Prostate gland (tissue), 2 donors: Measurements from ENCODE around the gene CNTNAP2. TPM values are rescaled to one million over a fixed set of nuclear protein-coding genes. Genes with fewer than 3 reads are reported as not detected.

Experiments used
- DNase-seq: peaks from one replicate; pipeline ENCODE4 v3.0.0-alpha.2; 2019; ENCODE audit warnings: low spot score
- H3K27ac ChIP-seq, 2 donors: fragments of 200-600 bp; sonication (generic); 2 replicates each; pipeline ENCODE4 v1.5.1; 2017 to 2019
- H3K27me3 ChIP-seq: fragments of 200-600 bp; sonication (generic); replicated peaks from 2 replicates; pipeline ENCODE4 v1.5.1; 2019; ENCODE audit not compliant: insufficient read depth
- H3K36me3 ChIP-seq, 2 donors: fragments of 200-600 bp; sonication (generic); 1 replicate in 1 of 2; 2 replicates in 1 of 2; pipeline versions ENCODE4 v1.5.1 to v1.8.1; 2017 to 2019
- H3K4me1 ChIP-seq: fragments of 200-600 bp; sonication (generic); replicated peaks from 2 replicates; pipeline ENCODE4 v1.5.1; 2019
- H3K4me3 ChIP-seq, 2 donors: fragments of 200-600 bp; sonication (generic); 2 replicates each; pipeline ENCODE4 v1.5.1; 2017 to 2019
- H3K9me3 ChIP-seq: fragments of 200-600 bp; sonication (generic); 2 replicates; pipeline ENCODE4 v1.5.1; 2017
- POLR2A ChIP-seq: fragments of 450-650 bp; IDR thresholded peaks from one replicate; pipeline ENCODE4 v1.6.1; 2016; ENCODE audit warnings: antibody characterized with exemption, mild to moderate bottlenecking
- POLR2AphosphoS5 ChIP-seq: sonication (generic); formaldehyde crosslinking; IDR thresholded peaks from one replicate; pipeline ENCODE4 v1.6.1; 2017; ENCODE audit warnings: antibody characterized with exemption
- WGBS: methylation state at CpG from one replicate; pipeline ENCODE4 v1.1.5; 2018; 5-methylcytosine and 5-hydroxymethylcytosine counted together
- intact Hi-C: fragments of 100-400 bp; cut with DNase I; formaldehyde crosslinking; loops from one replicate; pipeline ENCODE4 v1.14.2; 2022
- total RNA-seq, 2 donors: library from RNA; depleted of rRNA; stranded (reverse); fragments of >200 nt; gene quantifications; one replicate each; pipeline ENCODE4 v1.1.0, GENCODE V29; 2016
- TF ChIP-seq, protein P1 (sequence below), 4 experiments: fragments of 200-600 bp in 2 of 4; fragments of 450-650 bp in 2 of 4; sonication (generic) in 2 of 4; IDR thresholded peaks; 1 replicate in 3 of 4; 2 replicates in 1 of 4; pipeline ENCODE4 v1.5.1; 2016 to 2019; ENCODE audit warnings: antibody characterized with exemption in 4 of 4, mild to moderate bottlenecking in 2 of 4, moderate library complexity in 2 of 4

Gene CNTNAP2
- total RNA-seq, 2 donors from 2014 or later = 10.6 to 43.7 TPM

DNA sequence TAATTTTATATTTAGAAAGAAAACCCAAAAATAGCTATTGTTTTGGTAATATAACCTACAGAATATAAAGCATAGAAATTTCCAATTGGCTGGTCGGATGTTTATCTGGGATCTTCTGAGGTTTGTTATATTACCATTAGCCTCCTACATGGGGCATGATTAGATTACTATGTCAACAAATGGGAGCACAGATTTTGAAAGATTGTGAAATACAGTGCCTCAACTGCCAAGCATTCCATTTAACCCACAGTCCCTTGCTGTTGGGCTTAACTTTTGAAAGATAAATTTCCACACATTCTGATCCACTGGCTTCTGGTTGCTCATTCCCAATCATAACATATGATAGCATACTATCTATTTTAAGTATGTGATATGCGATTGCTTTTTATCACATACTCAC, 2018.5 kb downstream of the CNTNAP2 start:
- 58% methylated on average over 2 of the region's 2 CpGs for WGBS
- no peak overlapping the region for H3K4me3 ChIP-seq
- peak; percentile 15 for DNase-seq
- TF ChIP-seq, protein P1, sequence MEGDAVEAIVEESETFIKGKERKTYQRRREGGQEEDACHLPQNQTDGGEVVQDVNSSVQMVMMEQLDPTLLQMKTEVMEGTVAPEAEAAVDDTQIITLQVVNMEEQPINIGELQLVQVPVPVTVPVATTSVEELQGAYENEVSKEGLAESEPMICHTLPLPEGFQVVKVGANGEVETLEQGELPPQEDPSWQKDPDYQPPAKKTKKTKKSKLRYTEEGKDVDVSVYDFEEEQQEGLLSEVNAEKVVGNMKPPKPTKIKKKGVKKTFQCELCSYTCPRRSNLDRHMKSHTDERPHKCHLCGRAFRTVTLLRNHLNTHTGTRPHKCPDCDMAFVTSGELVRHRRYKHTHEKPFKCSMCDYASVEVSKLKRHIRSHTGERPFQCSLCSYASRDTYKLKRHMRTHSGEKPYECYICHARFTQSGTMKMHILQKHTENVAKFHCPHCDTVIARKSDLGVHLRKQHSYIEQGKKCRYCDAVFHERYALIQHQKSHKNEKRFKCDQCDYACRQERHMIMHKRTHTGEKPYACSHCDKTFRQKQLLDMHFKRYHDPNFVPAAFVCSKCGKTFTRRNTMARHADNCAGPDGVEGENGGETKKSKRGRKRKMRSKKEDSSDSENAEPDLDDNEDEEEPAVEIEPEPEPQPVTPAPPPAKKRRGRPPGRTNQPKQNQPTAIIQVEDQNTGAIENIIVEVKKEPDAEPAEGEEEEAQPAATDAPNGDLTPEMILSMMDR (IDR thresholded peaks at IDR 0.05) = no peak
- TF ChIP-seq POLR2A = no peak
- peak; percentile 67 for TF ChIP-seq POLR2AphosphoS5
- H3K27ac ChIP-seq = no peak overlapping the region
- H3K36me3 ChIP-seq = no peaks in the 10 kb centered on the region
- intact Hi-C loops = no loop called here
- peaks cover 2% of the 10 kb centered on the region for H3K27me3 ChIP-seq
- no peaks in the 10 kb centered on the region for H3K9me3 ChIP-seq
- no peaks in the 10 kb centered on the region for H3K4me1 ChIP-seq

DNA sequence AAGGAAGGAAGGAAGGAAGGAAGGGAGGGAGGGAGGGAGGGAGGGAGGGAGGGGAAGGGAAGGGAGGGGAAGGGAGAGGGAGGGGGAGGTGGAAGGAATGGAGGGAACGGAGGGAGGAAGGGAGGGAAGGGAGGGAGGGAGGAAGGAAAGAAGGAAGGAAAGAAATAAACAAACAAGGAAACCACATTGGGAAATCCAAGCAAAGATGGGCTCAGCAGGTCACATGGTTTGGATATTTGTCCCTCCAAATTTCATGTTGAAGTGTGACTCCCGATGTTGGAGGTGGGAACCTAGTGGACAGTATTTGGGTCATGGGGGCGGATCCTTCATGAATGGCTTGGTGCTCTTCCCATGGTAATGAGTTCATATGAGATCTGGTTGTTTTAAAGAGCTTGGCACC, 2019.4 kb downstream of the CNTNAP2 start:
- Histone ChIP-seq H3K4me1 (no peaks in the 10 kb centered on the region), H3K4me3 (no peak overlapping the region), H3K9me3 (no peaks in the 10 kb centered on the region), H3K27ac (no peak overlapping the region), H3K27me3 (peaks cover 2% of the 10 kb centered on the region), H3K36me3 (no peaks in the 10 kb centered on the region)
- no peak for DNase-seq
- TF ChIP-seq, protein P1 (IDR thresholded peaks at IDR 0.05) = no peak
- no peak for TF ChIP-seq POLR2A
- TF ChIP-seq POLR2AphosphoS5 = no peak
- intact Hi-C loops = no loop called here
- WGBS = 100% methylated on average over 3 of the region's 3 CpGs

DNA sequence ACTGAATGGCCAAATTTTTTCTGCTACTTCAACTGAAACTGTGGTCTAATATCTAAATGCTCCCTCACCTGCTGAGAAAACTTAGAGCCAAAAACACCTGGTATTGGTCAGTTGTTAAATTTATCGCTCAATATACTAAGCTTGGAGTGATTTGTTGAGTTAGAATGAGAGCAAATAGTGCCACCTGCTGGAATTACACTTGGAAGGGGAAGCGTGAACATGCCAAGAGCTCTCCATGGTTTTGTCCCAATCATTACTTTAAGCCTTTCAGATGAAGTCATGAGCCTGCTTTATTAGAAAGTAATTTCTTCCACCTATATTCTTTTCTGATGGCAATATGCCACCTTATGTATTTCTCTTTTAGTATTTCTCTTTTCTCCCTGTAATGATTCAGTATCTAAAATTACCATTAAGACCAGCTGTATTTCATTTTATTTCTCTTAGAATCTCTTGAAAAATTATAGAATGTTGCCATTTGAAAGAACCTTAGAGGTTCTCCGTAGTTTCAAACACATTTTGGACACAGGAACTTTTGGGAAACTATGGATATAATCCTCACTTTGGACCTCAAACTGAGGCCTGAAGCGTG, 2026.2 kb downstream of the CNTNAP2 start:
- intact Hi-C loops = loop anchor here (10.0 kb wide), 1 partner anchor 102 kb away; no protein-coding TSS in a partner anchor
- H3K9me3 ChIP-seq = no peaks in the 10 kb centered on the region
- no peak for TF ChIP-seq POLR2A
- TF ChIP-seq, protein P1 (IDR thresholded peaks at IDR 0.05) = peak in 3 of 4 experiments; percentile 49 to 58 (median 54)
- 45% methylated on average over 4 of the region's 4 CpGs for WGBS
- no peak overlapping the region for H3K27ac ChIP-seq
- H3K27me3 ChIP-seq = no peaks in the 10 kb centered on the region
- H3K36me3 ChIP-seq = no peaks in the 10 kb centered on the region
- DNase-seq = peak; percentile 39
- H3K4me1 ChIP-seq = no peaks in the 10 kb centered on the region
- H3K4me3 ChIP-seq = no peak overlapping the region

DNA sequence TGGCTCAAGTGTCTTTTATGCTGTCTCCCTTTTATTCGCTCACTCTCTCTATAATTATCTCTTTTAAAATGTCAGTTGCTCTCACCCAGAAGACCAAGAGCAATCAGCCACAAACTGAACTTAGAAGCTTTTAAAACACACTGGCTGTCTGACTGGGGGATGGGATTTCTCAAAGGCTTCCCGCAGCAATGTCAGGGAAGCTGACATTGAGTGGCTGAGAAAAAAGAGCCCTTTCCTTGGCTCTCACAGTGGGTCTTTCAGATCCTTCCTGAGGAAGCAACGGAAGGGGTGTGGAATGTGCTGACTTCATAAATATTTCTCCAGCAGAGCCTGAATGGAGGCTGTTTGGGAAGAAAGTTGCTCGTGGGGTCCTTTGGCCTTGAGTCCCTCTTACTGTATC, 2028.2 kb downstream of the CNTNAP2 start:
- Histone ChIP-seq H3K27ac (no peak overlapping the region), H3K36me3 (no peaks in the 10 kb centered on the region), H3K4me1 (no peaks in the 10 kb centered on the region), H3K27me3 (no peaks in the 10 kb centered on the region), H3K9me3 (no peaks in the 10 kb centered on the region), H3K4me3 (no peak overlapping the region)
- TF ChIP-seq, protein P1 (IDR thresholded peaks at IDR 0.05) = no peak
- TF ChIP-seq POLR2AphosphoS5 = no peak
- no peak for TF ChIP-seq POLR2A
- intact Hi-C loops = loop anchor here (10.0 kb wide), 1 partner anchor 100 kb away; no protein-coding TSS in a partner anchor
- DNase-seq = no peak
- WGBS = 70% methylated on average over 4 of the region's 4 CpGs

DNA sequence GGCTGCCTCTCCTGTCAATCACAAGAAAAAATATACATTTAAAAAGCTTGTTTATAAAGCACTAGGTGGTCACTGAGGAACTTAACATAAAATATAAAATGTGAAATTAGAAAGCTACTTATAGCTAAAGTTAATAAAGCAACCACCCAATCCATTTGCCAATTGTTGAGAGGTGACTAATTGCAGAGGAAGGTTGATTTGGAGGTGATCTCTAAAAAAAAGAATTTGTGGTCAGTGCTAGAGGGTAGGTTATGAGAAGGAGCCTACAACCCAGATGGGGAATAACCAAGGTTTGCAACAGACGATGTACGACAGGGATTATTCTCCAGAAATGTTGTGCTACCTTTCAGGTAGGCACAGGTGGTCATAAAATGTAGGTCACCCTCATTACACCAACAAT, 2029.7 kb downstream of the CNTNAP2 start:
- DNase-seq = no peak
- Histone ChIP-seq H3K27me3 (no peaks in the 10 kb centered on the region), H3K9me3 (no peaks in the 10 kb centered on the region), H3K36me3 (no peaks in the 10 kb centered on the region), H3K4me3 (no peak overlapping the region), H3K4me1 (no peaks in the 10 kb centered on the region), H3K27ac (no peak overlapping the region)
- no peak for TF ChIP-seq POLR2A
- TF ChIP-seq, protein P1 (IDR thresholded peaks at IDR 0.05) = no peak
- TF ChIP-seq POLR2AphosphoS5 = no peak
- WGBS = 96% methylated on average over 2 of the region's 2 CpGs
- intact Hi-C loops = loop anchor here (10.0 kb wide), 1 partner anchor 98 kb away; no protein-coding TSS in a partner anchor
